PFSK-1 (cell line): ENCODE data around the gene TFEB.

Experiments
- POLR2AphosphoS5 ChIP-seq: IDR thresholded peaks from 2 replicates; pipeline ENCODE4 v1.6.1; 2012; ENCODE audit warnings: low read depth, mild to moderate bottlenecking, control low read depth, low read length, moderate library complexity
- REST ChIP-seq, 2 experiments: IDR thresholded peaks; 2 replicates each; pipeline versions ENCODE4 v1.6.1 to v1.8.0; 2011 to 2012; ENCODE audit warnings: low read depth in 2 of 2, low read length in 2 of 2, control low read depth in 1 of 2, inconsistent platforms in 1 of 2, mild to moderate bottlenecking in 1 of 2, moderate library complexity in 1 of 2; ENCODE audit not compliant: insufficient read depth in 1 of 2
- SIN3A ChIP-seq: IDR thresholded peaks from 2 replicates; pipeline ENCODE4 v1.6.1; 2012; ENCODE audit warnings: mild to moderate bottlenecking, low read length, moderate library complexity, borderline replicate concordance; ENCODE audit not compliant: insufficient read depth

- TF ChIP-seq SIN3A (no peak), REST (IDR thresholded peaks at IDR 0.05; ENCODE audit: insufficient read depth in 1 of 2, low read depth in 2 of 2, low read length in 2 of 2) (no peak), POLR2AphosphoS5 (no peak)
These were observed 4.6 kb downstream of the TFEB start for GRCh38 chr6:41730531-41731436.
